MM.1S (cell line): ENCODE measurements around the gene PTPRE.

ENCODE experiments used
- DNase-seq: peaks from one replicate; pipeline ENCODE4 v3.0.0-alpha.2; 2015
- H2AFZ ChIP-seq: fragments of 300-600 bp; sonication (generic); 2 replicates; pipeline ENCODE4 v1.6.0; 2016; ENCODE audit warnings: antibody characterized with exemption, low read length
- H3F3A ChIP-seq: fragments of 300-600 bp; sonication (generic); 2 replicates; pipeline ENCODE4 v1.6.1; 2016; ENCODE audit warnings: mild to moderate bottlenecking, antibody characterized with exemption, low read length, moderate library complexity, mixed read lengths; ENCODE audit not compliant: insufficient read depth
- H3K27ac ChIP-seq: fragments of 300-600 bp; sonication (generic); 2 replicates; pipeline ENCODE4 v1.5.1; 2016; ENCODE audit warnings: mild to moderate bottlenecking, low read length
- H3K27me3 ChIP-seq: fragments of 300-600 bp; sonication (generic); replicated peaks from 2 replicates; pipeline ENCODE4 v1.6.0; 2016; ENCODE audit warnings: low read length; ENCODE audit not compliant: insufficient read depth
- H3K36me3 ChIP-seq: fragments of 300-600 bp; sonication (generic); replicated peaks from 2 replicates; pipeline ENCODE4 v1.6.1; 2016; ENCODE audit warnings: mild to moderate bottlenecking, low read length, mixed read lengths; ENCODE audit not compliant: insufficient read depth
- H3K4me1 ChIP-seq: fragments of 300-600 bp; sonication (generic); 2 replicates; pipeline ENCODE4 v1.6.1; 2016; ENCODE audit warnings: low read length, mixed read lengths
- H3K4me2 ChIP-seq: fragments of 300-600 bp; sonication (generic); 2 replicates; pipeline ENCODE4 v1.6.0; 2016; ENCODE audit warnings: low read depth, low read length
- H3K4me3 ChIP-seq: fragments of 300-600 bp; sonication (generic); 2 replicates; pipeline ENCODE4 v1.5.1; 2016; ENCODE audit warnings: low read length, mixed read lengths
- H3K79me2 ChIP-seq: fragments of 300-600 bp; sonication (generic); 2 replicates; pipeline ENCODE4 v1.6.1; 2016; ENCODE audit warnings: mixed run types, low read length, mixed read lengths
- H3K9ac ChIP-seq: fragments of 300-600 bp; sonication (generic); 2 replicates; pipeline ENCODE4 v1.6.1; 2016; ENCODE audit warnings: low read length, mixed read lengths
- H3K9me2 ChIP-seq: fragments of 300-600 bp; sonication (generic); replicated peaks from 2 replicates; pipeline ENCODE4 v1.6.1; 2016; ENCODE audit warnings: mild to moderate bottlenecking, low read length, mixed read lengths; ENCODE audit not compliant: insufficient read depth
- H3K9me3 ChIP-seq: fragments of 300-600 bp; sonication (generic); replicated peaks from 2 replicates; pipeline ENCODE4 v1.6.1; 2016; ENCODE audit warnings: mild to moderate bottlenecking, low read length, mixed read lengths; ENCODE audit not compliant: insufficient read depth
- H4K20me1 ChIP-seq: fragments of 300-600 bp; sonication (generic); 2 replicates; pipeline ENCODE4 v1.6.1; 2016; ENCODE audit warnings: mild to moderate bottlenecking, low read length, moderate library complexity, mixed read lengths; ENCODE audit not compliant: insufficient read depth
- EZH2 ChIP-seq: fragments of 300-600 bp; sonication (generic); optimal IDR thresholded peaks from 2 replicates; pipeline ENCODE3; 2017; ENCODE audit warnings: low read depth, mild to moderate bottlenecking, antibody characterized with exemption, low read length, mixed read lengths
- EZH2phosphoT487 ChIP-seq: fragments of 300-600 bp; sonication (generic); IDR thresholded peaks from 2 replicates; pipeline ENCODE4 v1.6.1; 2018; ENCODE audit warnings: antibody characterized with exemption, low read length
- TF ChIP-seq, protein P1 (sequence below): fragments of 300-600 bp; sonication (generic); IDR thresholded peaks from 2 replicates; pipeline ENCODE4 v1.5.1; 2016; ENCODE audit warnings: antibody characterized with exemption, low read length, mixed read lengths

PTPRE gene

DNA sequence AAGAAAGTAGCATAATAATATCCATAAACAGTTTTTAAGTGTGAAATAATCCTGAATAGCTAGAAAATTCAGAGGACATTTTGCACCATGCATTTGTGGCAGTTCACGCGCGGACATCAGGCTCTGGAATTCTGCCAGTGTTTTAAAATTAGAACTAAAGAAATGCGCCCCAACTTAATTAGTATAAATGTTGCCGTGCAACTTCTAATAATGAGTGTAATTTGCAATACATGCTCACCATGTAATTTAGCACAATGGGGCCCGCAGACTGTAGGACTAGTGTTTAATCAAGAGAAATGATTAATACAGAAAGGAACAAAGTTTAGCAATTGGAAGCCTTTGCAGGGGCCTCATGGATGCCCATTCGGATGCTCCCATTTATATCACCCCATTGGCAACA is 96.6 kb downstream of the PTPRE start:
- Histone ChIP-seq H3K4me1 (no peaks in the 10 kb centered on the region), H3F3A (no peaks in the 10 kb centered on the region), H4K20me1 (no peaks in the 10 kb centered on the region), H3K4me3 (no peak overlapping the region), H3K9me3 (no peaks in the 10 kb centered on the region), H3K27ac (no peak overlapping the region), H3K36me3 (no peaks in the 10 kb centered on the region), H3K9ac (no peak overlapping the region), H3K9me2 (no peaks in the 10 kb centered on the region), H2AFZ (no peak overlapping the region), H3K4me2 (no peak overlapping the region), H3K27me3 (no peaks in the 10 kb centered on the region), H3K79me2 (no peaks in the 10 kb centered on the region)
- TF ChIP-seq, protein P1, sequence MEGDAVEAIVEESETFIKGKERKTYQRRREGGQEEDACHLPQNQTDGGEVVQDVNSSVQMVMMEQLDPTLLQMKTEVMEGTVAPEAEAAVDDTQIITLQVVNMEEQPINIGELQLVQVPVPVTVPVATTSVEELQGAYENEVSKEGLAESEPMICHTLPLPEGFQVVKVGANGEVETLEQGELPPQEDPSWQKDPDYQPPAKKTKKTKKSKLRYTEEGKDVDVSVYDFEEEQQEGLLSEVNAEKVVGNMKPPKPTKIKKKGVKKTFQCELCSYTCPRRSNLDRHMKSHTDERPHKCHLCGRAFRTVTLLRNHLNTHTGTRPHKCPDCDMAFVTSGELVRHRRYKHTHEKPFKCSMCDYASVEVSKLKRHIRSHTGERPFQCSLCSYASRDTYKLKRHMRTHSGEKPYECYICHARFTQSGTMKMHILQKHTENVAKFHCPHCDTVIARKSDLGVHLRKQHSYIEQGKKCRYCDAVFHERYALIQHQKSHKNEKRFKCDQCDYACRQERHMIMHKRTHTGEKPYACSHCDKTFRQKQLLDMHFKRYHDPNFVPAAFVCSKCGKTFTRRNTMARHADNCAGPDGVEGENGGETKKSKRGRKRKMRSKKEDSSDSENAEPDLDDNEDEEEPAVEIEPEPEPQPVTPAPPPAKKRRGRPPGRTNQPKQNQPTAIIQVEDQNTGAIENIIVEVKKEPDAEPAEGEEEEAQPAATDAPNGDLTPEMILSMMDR, result no peak
- TF ChIP-seq EZH2phosphoT487, result no peak
- TF ChIP-seq EZH2, result no peak
- DNase-seq, result no peak

DNA sequence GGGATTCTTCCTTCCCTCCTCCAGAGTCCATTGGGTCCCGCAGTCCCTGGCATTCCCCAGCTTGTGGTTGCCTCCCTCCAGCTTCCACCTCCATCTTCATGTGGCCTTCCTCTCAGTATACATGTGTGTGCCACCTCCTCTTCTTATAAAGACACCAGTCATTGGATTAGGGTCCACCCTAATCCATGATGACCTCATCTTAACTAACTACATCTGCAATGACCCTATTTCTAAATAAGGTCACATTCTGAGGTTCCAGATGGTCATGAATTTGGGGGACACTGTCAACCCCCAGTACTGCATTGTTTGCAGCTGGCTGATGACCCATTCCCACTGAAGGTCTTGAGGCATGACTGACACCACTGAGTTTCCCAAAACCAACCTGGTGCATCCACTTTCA is 99.0 kb downstream of the PTPRE start:
- H4K20me1 ChIP-seq, result no peaks in the 10 kb centered on the region
- 0 out of 2 replicates have a peak, but pooled peaks cover 4% of the 10 kb centered on the region for H3K27me3 ChIP-seq
- H3K9me2 ChIP-seq, result no peaks in the 10 kb centered on the region
- no peak overlapping the region for H3K27ac ChIP-seq
- no peak overlapping the region for H3K4me2 ChIP-seq
- no peaks in the 10 kb centered on the region for H3K79me2 ChIP-seq
- no peaks in the 10 kb centered on the region for H3F3A ChIP-seq
- H3K4me1 ChIP-seq, result no peaks in the 10 kb centered on the region
- no peaks in the 10 kb centered on the region for H3K9me3 ChIP-seq
- H3K9ac ChIP-seq, result no peak overlapping the region
- no peaks in the 10 kb centered on the region for H3K36me3 ChIP-seq
- no peak for DNase-seq
- TF ChIP-seq EZH2phosphoT487, result no peak
- TF ChIP-seq EZH2, result no peak
- TF ChIP-seq, protein P1, result no peak
- H2AFZ ChIP-seq, result no peak overlapping the region
- H3K4me3 ChIP-seq, result no peak overlapping the region

DNA sequence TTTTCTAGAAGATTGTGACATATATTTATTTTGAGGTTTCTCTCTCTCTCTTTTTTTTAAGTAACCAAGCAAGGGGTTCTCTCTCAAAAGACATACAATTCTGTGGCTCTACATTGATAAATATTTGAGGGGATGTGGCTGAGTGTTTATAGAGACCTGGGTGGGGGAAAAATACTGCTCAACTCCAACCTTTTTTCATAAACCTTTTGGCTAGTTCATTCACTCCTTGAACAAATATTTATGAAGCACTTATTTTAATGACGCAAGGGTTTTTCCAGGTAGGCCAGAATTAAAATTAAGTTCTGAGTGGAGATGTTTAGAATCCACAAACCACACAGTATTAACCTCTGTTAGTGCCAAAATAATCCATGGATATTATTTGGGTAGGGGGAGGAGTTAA is 100.2 kb downstream of the PTPRE start:
- Histone ChIP-seq H2AFZ (no peak overlapping the region), H3K27ac (no peak overlapping the region), H3K4me1 (peaks cover 6% of the 10 kb centered on the region), H3F3A (no peaks in the 10 kb centered on the region), H3K36me3 (no peaks in the 10 kb centered on the region), H3K4me3 (no peak overlapping the region), H3K79me2 (no peaks in the 10 kb centered on the region), H3K27me3 (0 out of 2 replicates have a peak, but pooled peaks cover 4% of the 10 kb centered on the region), H3K9me3 (no peaks in the 10 kb centered on the region), H4K20me1 (no peaks in the 10 kb centered on the region), H3K9me2 (no peaks in the 10 kb centered on the region), H3K9ac (no peak overlapping the region), H3K4me2 (no peak overlapping the region)
- no peak for DNase-seq
- TF ChIP-seq EZH2 (no peak), EZH2phosphoT487 (no peak)
- TF ChIP-seq, protein P1, result no peak

DNA sequence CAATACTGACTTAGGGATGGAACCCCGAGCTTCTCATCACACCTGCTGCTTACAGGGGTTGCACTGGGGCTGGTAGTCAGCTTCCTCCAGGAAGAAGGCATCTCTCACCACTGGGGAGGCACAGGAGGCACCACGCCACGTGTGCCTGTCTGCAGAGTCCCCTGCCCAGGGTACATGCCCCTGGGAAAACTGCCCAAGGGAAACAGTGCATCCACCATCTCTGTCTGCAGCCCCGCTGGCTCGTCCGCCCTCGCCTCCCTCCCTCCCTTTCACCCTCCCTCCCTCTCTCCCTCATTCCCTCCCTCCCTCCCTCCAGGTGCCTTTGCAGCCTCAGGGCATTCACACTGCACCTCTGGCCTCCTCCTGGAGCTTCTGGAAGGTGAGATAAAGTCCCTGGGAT is 101.1 kb downstream of the PTPRE start:
- no peak for TF ChIP-seq EZH2phosphoT487
- TF ChIP-seq, protein P1, result no peak
- no peak for TF ChIP-seq EZH2
- H3K4me2 ChIP-seq, result no peak overlapping the region
- no peak overlapping the region for H3K9ac ChIP-seq
- H3K4me1 ChIP-seq, result peaks cover 14% of the 10 kb centered on the region
- no peaks in the 10 kb centered on the region for H3K36me3 ChIP-seq
- H3K9me2 ChIP-seq, result no peaks in the 10 kb centered on the region
- H2AFZ ChIP-seq, result no peak overlapping the region
- no peaks in the 10 kb centered on the region for H3K9me3 ChIP-seq
- no peak for DNase-seq
- H3F3A ChIP-seq, result no peaks in the 10 kb centered on the region
- 0 out of 2 replicates have a peak, but pooled peaks cover 4% of the 10 kb centered on the region for H3K27me3 ChIP-seq
- no peaks in the 10 kb centered on the region for H3K79me2 ChIP-seq
- no peaks in the 10 kb centered on the region for H4K20me1 ChIP-seq
- H3K4me3 ChIP-seq, result no peak overlapping the region
- H3K27ac ChIP-seq, result no peak overlapping the region
